Keratinocyte (primary cell): ENCODE measurements around the gene SAMD13. TPM values are rescaled to one million over a fixed set of nuclear protein-coding genes. Genes with fewer than 3 reads are reported as not detected.

ENCODE experiments used
- DNase-seq: peaks from one replicate; pipeline ENCODE4 v3.0.0-alpha.2; 2011; ENCODE audit warnings: low read depth, missing footprints, low spot score
- FAIRE-seq: peaks from 2 replicates; lab custom pipeline; 2011; peaks lifted over from hg19 to GRCh38; lab: Jason Lieb, UNC
- H2AFZ ChIP-seq: 2 replicates; pipeline ENCODE4 v1.6.0; 2012; ENCODE audit warnings: low read length, control low read depth, inconsistent platforms; ENCODE audit not compliant: control insufficient read depth
- H3K27ac ChIP-seq: 2 replicates; pipeline ENCODE4 v1.5.1; 2011; ENCODE audit warnings: low read length; ENCODE audit not compliant: control insufficient read depth, insufficient read depth
- H3K27me3 ChIP-seq: 3 replicates; pipeline ENCODE4 v1.6.0; 2011; ENCODE audit warnings: low read length; ENCODE audit not compliant: control insufficient read depth, insufficient read depth; ENCODE audit errors: extremely low read depth
- H3K36me3 ChIP-seq, 2 experiments: 2 replicates in 1 of 2; 3 replicates in 1 of 2; pipeline ENCODE4 v1.5.1; 2011; ENCODE audit warnings: low read length in 2 of 2, mild to moderate bottlenecking in 1 of 2; ENCODE audit not compliant: control insufficient read depth in 2 of 2, insufficient read depth in 2 of 2; ENCODE audit errors: extremely low read depth in 1 of 2
- H3K4me1 ChIP-seq: 3 replicates; pipeline ENCODE4 v1.5.1; 2011; ENCODE audit warnings: low read length; ENCODE audit not compliant: control insufficient read depth, insufficient read depth; ENCODE audit errors: extremely low read depth
- H3K4me2 ChIP-seq: 3 replicates; pipeline ENCODE4 v1.6.0; 2011; ENCODE audit warnings: low read depth, low read length; ENCODE audit not compliant: control insufficient read depth, insufficient read depth; ENCODE audit errors: extremely low read depth
- H3K4me3 ChIP-seq, 3 experiments: fragments of 200-600 bp in 1 of 3; sonication (generic) in 1 of 3; 2 replicates in 2 of 3; 3 replicates in 1 of 3; pipeline ENCODE4 v1.5.1; 2011 to 2016; ENCODE audit warnings: low read length in 3 of 3, mild to moderate bottlenecking in 3 of 3, control low read depth in 2 of 3, inconsistent platforms in 1 of 3, low read depth in 1 of 3, mixed read lengths in 1 of 3, mixed run types in 1 of 3, moderate library complexity in 1 of 3; ENCODE audit not compliant: control insufficient read depth in 2 of 3, insufficient read depth in 2 of 3; ENCODE audit errors: extremely low read depth in 1 of 3
- H3K79me2 ChIP-seq: 2 replicates; pipeline ENCODE4 v1.6.0; 2012; ENCODE audit warnings: low read length; ENCODE audit not compliant: control insufficient read depth, insufficient read depth
- H3K9ac ChIP-seq: 3 replicates; pipeline ENCODE4 v1.6.0; 2011; ENCODE audit warnings: low read length; ENCODE audit not compliant: control insufficient read depth, insufficient read depth; ENCODE audit errors: extremely low read depth
- H3K9me1 ChIP-seq: 3 replicates; pipeline ENCODE4 v1.6.0; 2011; ENCODE audit warnings: low read length; ENCODE audit not compliant: control insufficient read depth, insufficient read depth; ENCODE audit errors: extremely low read depth
- H3K9me3 ChIP-seq: 2 replicates; pipeline ENCODE4 v1.5.1; 2012; ENCODE audit warnings: low read depth, low read length; ENCODE audit not compliant: control insufficient read depth
- H4K20me1 ChIP-seq: 3 replicates; pipeline ENCODE4 v1.6.0; 2011; ENCODE audit warnings: low read length; ENCODE audit not compliant: control insufficient read depth, insufficient read depth; ENCODE audit errors: extremely low read depth
- EZH2 ChIP-seq: IDR thresholded peaks from one replicate; pipeline ENCODE4 v1.6.1; 2012; ENCODE audit warnings: inconsistent platforms, mild to moderate bottlenecking, low read length, moderate library complexity
- dilution Hi-C: fragments of 300-500 bp; cut with MboI; formaldehyde crosslinking; loops from one replicate; pipeline ENCODE4 v1.7.0; 2020; ENCODE audit warnings: low sequenced_read_pairs; ENCODE audit not compliant: extremely low pct_ligation_motif_present
- polyA plus RNA-seq, 5 experiments: library from polyadenylated mRNA; depleted of rRNA in 3 of 5; stranded (reverse) in 3 of 5; stranded (forward) in 1 of 5; unstranded in 1 of 5; fragments of >200 nt; gene quantifications; 1 replicate in 1 of 5; 2 replicates in 3 of 5; 3 replicates in 1 of 5; pipeline versions ENCODE4 v1.2.1 to v1.2.3, GENCODE V29; 2011 to 2012; ENCODE audit warnings: missing spikeins in 2 of 5, low read depth in 1 of 5, low replicate concordance in 1 of 5
- TF ChIP-seq, protein P1 (sequence below), 3 experiments: IDR thresholded peaks in 1 of 3; conservative IDR thresholded peaks in 1 of 3; optimal IDR thresholded peaks in 1 of 3; 2 replicates in 2 of 3; 3 replicates in 1 of 3; pipeline versions ENCODE3 to v1.5.1; 2011; ENCODE audit warnings: low read length in 3 of 3, mild to moderate bottlenecking in 3 of 3, moderate library complexity in 2 of 3, control low read depth in 1 of 3, inconsistent platforms in 1 of 3; ENCODE audit not compliant: insufficient read depth in 2 of 3; ENCODE audit errors: extremely low read depth in 1 of 3

The SAMD13 gene
- polyA plus RNA-seq, 1 donor (not counting 4 experiments of a cell fraction or from before 2014, with no cell fraction given) = 0.75 TPM

DNA sequence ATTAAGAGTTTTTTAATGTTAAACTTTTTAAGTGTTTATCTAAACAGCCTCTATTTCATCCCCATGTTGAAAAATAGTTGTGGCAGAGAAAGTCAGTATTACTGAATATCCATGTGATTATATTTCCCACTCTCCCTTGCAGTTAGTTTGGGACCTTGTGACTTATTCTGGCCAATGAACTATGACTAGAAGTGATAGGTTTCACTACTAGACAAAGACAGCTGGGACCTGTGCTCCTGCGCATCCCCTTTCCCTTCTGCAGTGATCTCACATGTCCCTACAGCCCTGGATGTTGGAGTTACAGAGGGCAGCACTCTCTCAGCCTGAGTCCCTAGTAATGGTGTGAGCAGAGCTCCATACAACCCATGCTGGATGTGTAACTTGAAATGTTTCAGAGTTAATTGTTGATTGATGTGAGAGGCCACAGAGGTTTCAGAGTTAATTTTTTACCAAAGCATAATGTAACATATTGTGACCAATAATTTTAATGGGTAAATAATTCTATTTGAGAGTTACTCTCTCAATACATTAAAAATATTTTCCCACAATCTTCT is 18.7 kb upstream of the SAMD13 start:
- no peak overlapping the region for H3K4me3 ChIP-seq
- dilution Hi-C loops = no loop called here
- no peaks in the 10 kb centered on the region for H3K9me3 ChIP-seq
- no peaks in the 10 kb centered on the region for H4K20me1 ChIP-seq
- H3K9ac ChIP-seq = no peak overlapping the region
- no peaks in the 10 kb centered on the region for H3K36me3 ChIP-seq
- H3K9me1 ChIP-seq = no peaks in the 10 kb centered on the region
- no peaks in the 10 kb centered on the region for H3K4me1 ChIP-seq
- no peak overlapping the region for H3K4me2 ChIP-seq
- DNase-seq (no peak), FAIRE-seq (no peak)
- H3K27me3 ChIP-seq = no peaks in the 10 kb centered on the region
- no peak for TF ChIP-seq EZH2
- TF ChIP-seq, protein P1, sequence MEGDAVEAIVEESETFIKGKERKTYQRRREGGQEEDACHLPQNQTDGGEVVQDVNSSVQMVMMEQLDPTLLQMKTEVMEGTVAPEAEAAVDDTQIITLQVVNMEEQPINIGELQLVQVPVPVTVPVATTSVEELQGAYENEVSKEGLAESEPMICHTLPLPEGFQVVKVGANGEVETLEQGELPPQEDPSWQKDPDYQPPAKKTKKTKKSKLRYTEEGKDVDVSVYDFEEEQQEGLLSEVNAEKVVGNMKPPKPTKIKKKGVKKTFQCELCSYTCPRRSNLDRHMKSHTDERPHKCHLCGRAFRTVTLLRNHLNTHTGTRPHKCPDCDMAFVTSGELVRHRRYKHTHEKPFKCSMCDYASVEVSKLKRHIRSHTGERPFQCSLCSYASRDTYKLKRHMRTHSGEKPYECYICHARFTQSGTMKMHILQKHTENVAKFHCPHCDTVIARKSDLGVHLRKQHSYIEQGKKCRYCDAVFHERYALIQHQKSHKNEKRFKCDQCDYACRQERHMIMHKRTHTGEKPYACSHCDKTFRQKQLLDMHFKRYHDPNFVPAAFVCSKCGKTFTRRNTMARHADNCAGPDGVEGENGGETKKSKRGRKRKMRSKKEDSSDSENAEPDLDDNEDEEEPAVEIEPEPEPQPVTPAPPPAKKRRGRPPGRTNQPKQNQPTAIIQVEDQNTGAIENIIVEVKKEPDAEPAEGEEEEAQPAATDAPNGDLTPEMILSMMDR (optimal IDR thresholded peaks at IDR 0.05 in 1 of 3, IDR thresholded peaks at IDR 0.05 in 1 of 3, conservative IDR thresholded peaks at IDR 0.05 in 1 of 3; ENCODE audit: extremely low read depth in 1 of 3, insufficient read depth in 2 of 3, low read length in 3 of 3) = no peak
- H3K27ac ChIP-seq = no peak overlapping the region
- H3K79me2 ChIP-seq = no peaks in the 10 kb centered on the region
- H2AFZ ChIP-seq = no peak overlapping the region

DNA sequence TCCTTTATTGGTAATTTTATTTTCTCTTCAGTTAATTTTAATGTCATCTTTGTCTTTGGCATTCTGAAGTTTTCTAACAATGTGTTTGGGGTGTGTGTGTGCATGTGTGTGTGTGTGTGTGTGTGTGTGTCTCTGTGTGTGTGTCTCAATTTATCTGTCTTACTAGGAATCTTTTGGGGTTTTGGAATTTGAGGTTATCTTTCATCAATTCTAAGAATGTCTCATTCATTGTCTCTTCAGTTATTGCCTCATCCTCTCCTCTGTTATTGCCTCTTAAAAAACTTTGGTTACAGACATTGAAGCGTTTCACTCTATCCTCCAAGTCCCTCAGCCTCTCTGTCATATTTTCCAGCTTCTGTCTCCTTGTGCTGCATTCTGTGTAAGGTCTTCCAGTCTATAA is 18.1 kb upstream of the SAMD13 start:
- Histone ChIP-seq H4K20me1 (no peaks in the 10 kb centered on the region), H3K4me2 (no peak overlapping the region), H3K27ac (no peak overlapping the region), H3K4me1 (no peaks in the 10 kb centered on the region), H3K27me3 (no peaks in the 10 kb centered on the region), H3K36me3 (no peaks in the 10 kb centered on the region), H3K79me2 (no peaks in the 10 kb centered on the region), H3K9me3 (no peaks in the 10 kb centered on the region), H3K9ac (no peak overlapping the region), H2AFZ (no peak overlapping the region), H3K4me3 (no peak overlapping the region), H3K9me1 (no peaks in the 10 kb centered on the region)
- dilution Hi-C loops = no loop called here
- DNase-seq (no peak), FAIRE-seq (no peak)
- no peak for TF ChIP-seq EZH2
- TF ChIP-seq, protein P1 (optimal IDR thresholded peaks at IDR 0.05 in 1 of 3, IDR thresholded peaks at IDR 0.05 in 1 of 3, conservative IDR thresholded peaks at IDR 0.05 in 1 of 3; ENCODE audit: extremely low read depth in 1 of 3, insufficient read depth in 2 of 3, low read length in 3 of 3) = no peak
